ENCODE measurements around the gene C12orf76. TPM values are rescaled to one million over a fixed set of nuclear protein-coding genes. Genes with fewer than 3 reads are reported as not detected.
A peak's percentile ranks its signal among the peaks of the same experiment; 100 is the strongest.

C12orf76 gene
- total and polyA plus RNA-seq, 2 of the 4 experiments (the other 2 are of a cell fraction), result 5.0 to 7.1 TPM

DNA sequence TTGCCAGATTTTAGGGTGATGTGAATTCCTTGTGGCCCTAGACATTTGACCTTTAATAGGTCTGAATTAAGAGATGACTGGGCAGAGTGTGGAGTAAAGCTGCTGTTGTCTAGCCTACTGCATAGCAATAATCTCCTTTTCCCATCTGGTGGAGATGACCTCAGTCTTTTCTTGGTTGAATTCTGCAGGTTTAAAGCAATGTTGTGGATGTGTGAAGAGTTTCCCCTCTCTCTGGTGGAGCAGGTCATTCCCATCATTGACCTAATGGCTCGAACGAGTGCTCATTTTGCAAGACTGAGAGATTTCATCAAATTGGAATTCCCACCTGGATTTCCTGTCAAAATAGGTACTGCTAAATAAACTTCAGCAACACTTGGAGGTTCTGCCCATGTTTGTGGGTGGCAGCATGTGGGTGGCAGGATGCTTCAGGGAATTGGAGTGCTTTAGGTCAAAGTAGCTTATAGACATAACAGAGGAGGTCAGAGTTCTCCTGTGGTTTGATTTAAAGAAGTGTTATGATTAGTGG, 19.0 kb downstream of the C12orf76 start:
- H3K4me1 ChIP-seq (ENCODE audit: control insufficient read depth, insufficient read depth, low read length), result peaks cover 10% of the 10 kb centered on the region
- H3K4me3 ChIP-seq (ENCODE audit: insufficient read depth, low read depth, low read length), result no peak overlapping the region
- H2AK5ac ChIP-seq (ENCODE audit: low read depth, low read length), result no peak overlapping the region
- no peak overlapping the region for H4K8ac ChIP-seq (ENCODE audit: low read depth in 2 of 2, low read length in 2 of 2)
- ChIA-PET POLR2A (ENCODE audit: unreplicated experiment) (no interaction called here), CTCF (interaction anchor here (0.6 kb wide), 1 partner anchor 416 kb away, joined by 4 read pairs; no protein-coding TSS in a partner anchor)
- no peak for TF ChIP-seq SMC3 (IDR thresholded peaks at IDR 0.05; ENCODE audit: low read depth, low read length)
- TF ChIP-seq, protein P1, sequence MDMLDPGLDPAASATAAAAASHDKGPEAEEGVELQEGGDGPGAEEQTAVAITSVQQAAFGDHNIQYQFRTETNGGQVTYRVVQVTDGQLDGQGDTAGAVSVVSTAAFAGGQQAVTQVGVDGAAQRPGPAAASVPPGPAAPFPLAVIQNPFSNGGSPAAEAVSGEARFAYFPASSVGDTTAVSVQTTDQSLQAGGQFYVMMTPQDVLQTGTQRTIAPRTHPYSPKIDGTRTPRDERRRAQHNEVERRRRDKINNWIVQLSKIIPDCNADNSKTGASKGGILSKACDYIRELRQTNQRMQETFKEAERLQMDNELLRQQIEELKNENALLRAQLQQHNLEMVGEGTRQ (IDR thresholded peaks at IDR 0.05; ENCODE audit: low read depth, low read length), result no peak
- no peak for TF ChIP-seq MAFK (IDR thresholded peaks at IDR 0.05; ENCODE audit: low read depth, low read length)
- TF ChIP-seq FOS (IDR thresholded peaks at IDR 0.05; ENCODE audit: low read depth, low read length), result no peak
- no peak for TF ChIP-seq MXI1 (IDR thresholded peaks at IDR 0.05; ENCODE audit: borderline replicate concordance, low read depth, low read length)
- TF ChIP-seq MAZ (IDR thresholded peaks at IDR 0.05; ENCODE audit: borderline replicate concordance, low read depth, low read length), result no peak
- no peak for TF ChIP-seq RAD21 (IDR thresholded peaks at IDR 0.05; ENCODE audit: low read length)
- in situ Hi-C loops (cut with MboI; ENCODE audit: low sequenced_read_pairs) (no loop called here), dilution Hi-C loops (cut with HindIII; ENCODE audit: low sequenced_read_pairs, unreplicated experiment) (no loop called here), intact Hi-C loops (cut with micrococcal nuclease) (no loop called here)
- H3K79me1 ChIP-seq (ENCODE audit: low read depth in 1 of 2, low read length in 2 of 2), result peaks cover 28 to 41% of the 10 kb centered on the region in 2 experiments
- no peak overlapping the region for H3K4me2 ChIP-seq (ENCODE audit: low read depth, low read length)
- no peaks in the 10 kb centered on the region for H3K9me3 ChIP-seq (ENCODE audit: control insufficient read depth, insufficient read depth, low read length)
- BruUV-seq (replicated peaks), result no TSS peak
- no peak for DNase-seq
- peaks cover 12% of the 10 kb centered on the region for H4K20me1 ChIP-seq (ENCODE audit: insufficient read depth, low read length)
- no CpG with 5 or more reads among the region's 2 CpGs for WGBS, 2 experiments (ENCODE audit: extremely low coverage in 2 of 2, insufficient read length in 1 of 2)
- H3K14ac ChIP-seq (replicated peaks; ENCODE audit: low read depth, low read length), result no peak overlapping the region
- no peak overlapping the region; the same call in 1 of the 2 replicates for H3K18ac ChIP-seq (ENCODE audit: low read depth, low read length)
- no peak overlapping the region for H4K91ac ChIP-seq (ENCODE audit: insufficient read depth, low read depth, low read length)
- no peak overlapping the region for H3K23ac ChIP-seq (ENCODE audit: low read depth, low read length)
- H2BK20ac ChIP-seq (ENCODE audit: low read depth, low read length), result no peak overlapping the region
- no peak overlapping the region for H2AK9ac ChIP-seq (replicated peaks; ENCODE audit: low read depth, low read length, poor library complexity)
- ATAC-seq (ENCODE audit: low read depth), result no peak
- no peak overlapping the region for H3K56ac ChIP-seq (ENCODE audit: extremely low read depth, insufficient read depth, low read length)
- H3K9me1 ChIP-seq (ENCODE audit: insufficient read depth, low read length), result peaks cover 15% of the 10 kb centered on the region
- H3K27ac ChIP-seq (ENCODE audit: insufficient read depth, low read length), result peak overlapping the region; percentile 9; the same call in 1 of the 2 replicates
- H3K9ac ChIP-seq (ENCODE audit: low read depth, low read length), result no peak overlapping the region
- H3K36me3 ChIP-seq (ENCODE audit: control insufficient read depth, insufficient read depth, low read length), result peaks cover 43% of the 10 kb centered on the region
- no peak overlapping the region for H3K4ac ChIP-seq (ENCODE audit: low read depth, low read length)
- H2BK5ac ChIP-seq (ENCODE audit: low read depth, low read length, poor library complexity, severe bottlenecking), result peak overlapping the region; percentile 20
- H3K27me3 ChIP-seq (ENCODE audit: control insufficient read depth, insufficient read depth, low read length), result no peaks in the 10 kb centered on the region
- peak overlapping the region; percentile 42; the same call in 1 of the 2 replicates for H4K5ac ChIP-seq (ENCODE audit: low read depth, low read length)
- H2BK120ac ChIP-seq (ENCODE audit: low read depth, low read length), result no peak overlapping the region
- H2AFZ ChIP-seq (replicated peaks; ENCODE audit: low read length, poor library complexity), result no peak overlapping the region
- H2BK15ac ChIP-seq (ENCODE audit: low read depth, low read length), result no peak overlapping the region
